Activated T-cell treated with anti-CD3 and anti-CD28 coated beads, Interleukin-2, amount 50 U/mL, for 48 hours (primary cell): ENCODE results near the gene SMAP2.
"Not testable (repeated sequence)": the region's sequence is repeated elsewhere in the genome, so short reads cannot be mapped to it uniquely, and the experiment has no call there.

ENCODE experiments used
- DNase-seq, 2 experiments: peaks; one replicate each; pipeline ENCODE4 v3.0.0-alpha.2; 2020

Gene SMAP2

GRCh38 chr1:40373323-40374283, at the start of gene SMAP2:
SMAP2 (plus strand) TSS chr1:40373727; CDS start chr1:40374121, 394 bp downstream.
- peak; percentile 96 to 97 for DNase-seq

- not testable (repeated sequence) for DNase-seq
Measured at GRCh38 chr1:40331403-40331802, 42.1 kb upstream of the SMAP2 start.

- no peak for DNase-seq
Measured at GRCh38 chr1:40332695-40333094, 40.8 kb upstream of the SMAP2 start.

GRCh38 chr1:40337443-40337842, 36.1 kb upstream of the SMAP2 start:
- DNase-seq = no peak

GRCh38 chr1:40338745-40339419, 34.6 kb upstream of the SMAP2 start:
- peak; percentile 97 to 98 for DNase-seq

GRCh38 chr1:40339420-40340323, 33.9 kb upstream of the SMAP2 start:
- DNase-seq = no peak

- DNase-seq = no peak
Measured at GRCh38 chr1:40341491-40342380, 31.8 kb upstream of the SMAP2 start.

GRCh38 chr1:40342381-40342717, 31.2 kb upstream of the SMAP2 start:
- peak in 1 of 2 experiments; percentile 40 for DNase-seq

- DNase-seq = peak; percentile 33 to 39
Measured at GRCh38 chr1:40344597-40344996, 28.9 kb upstream of the SMAP2 start.

GRCh38 chr1:40350391-40350790, 23.1 kb upstream of the SMAP2 start:
- DNase-seq = no peak

- DNase-seq = no peak
Measured at GRCh38 chr1:40351124-40351523, 22.4 kb upstream of the SMAP2 start.

GRCh38 chr1:40352126-40352525, 21.4 kb upstream of the SMAP2 start:
- no peak for DNase-seq

GRCh38 chr1:40353082-40353481, 20.4 kb upstream of the SMAP2 start:
- DNase-seq = no peak

GRCh38 chr1:40357625-40358024, 15.9 kb upstream of the SMAP2 start:
- no peak for DNase-seq

GRCh38 chr1:40360631-40361030, 12.9 kb upstream of the SMAP2 start:
- no peak for DNase-seq

- DNase-seq = no peak
Measured at GRCh38 chr1:40361201-40361600, 12.3 kb upstream of the SMAP2 start.

GRCh38 chr1:40361637-40362036, 11.9 kb upstream of the SMAP2 start:
- DNase-seq = no peak

- DNase-seq = no peak
Measured at GRCh38 chr1:40362199-40362598, 11.3 kb upstream of the SMAP2 start.

GRCh38 chr1:40362699-40363098, 10.8 kb upstream of the SMAP2 start:
- no peak for DNase-seq

- peak in 1 of 2 experiments; percentile 61 for DNase-seq
Measured at GRCh38 chr1:40363721-40364120, 9.8 kb upstream of the SMAP2 start.

- no peak for DNase-seq
Measured at GRCh38 chr1:40371707-40372258, 1.7 kb upstream of the SMAP2 start.
